ENCODE measurements around the gene NTHL1. TPM values are rescaled to one million over a fixed set of nuclear protein-coding genes. Genes with fewer than 3 reads are reported as not detected.

The NTHL1 gene
- 28.5 TPM for total RNA-seq

DNA sequence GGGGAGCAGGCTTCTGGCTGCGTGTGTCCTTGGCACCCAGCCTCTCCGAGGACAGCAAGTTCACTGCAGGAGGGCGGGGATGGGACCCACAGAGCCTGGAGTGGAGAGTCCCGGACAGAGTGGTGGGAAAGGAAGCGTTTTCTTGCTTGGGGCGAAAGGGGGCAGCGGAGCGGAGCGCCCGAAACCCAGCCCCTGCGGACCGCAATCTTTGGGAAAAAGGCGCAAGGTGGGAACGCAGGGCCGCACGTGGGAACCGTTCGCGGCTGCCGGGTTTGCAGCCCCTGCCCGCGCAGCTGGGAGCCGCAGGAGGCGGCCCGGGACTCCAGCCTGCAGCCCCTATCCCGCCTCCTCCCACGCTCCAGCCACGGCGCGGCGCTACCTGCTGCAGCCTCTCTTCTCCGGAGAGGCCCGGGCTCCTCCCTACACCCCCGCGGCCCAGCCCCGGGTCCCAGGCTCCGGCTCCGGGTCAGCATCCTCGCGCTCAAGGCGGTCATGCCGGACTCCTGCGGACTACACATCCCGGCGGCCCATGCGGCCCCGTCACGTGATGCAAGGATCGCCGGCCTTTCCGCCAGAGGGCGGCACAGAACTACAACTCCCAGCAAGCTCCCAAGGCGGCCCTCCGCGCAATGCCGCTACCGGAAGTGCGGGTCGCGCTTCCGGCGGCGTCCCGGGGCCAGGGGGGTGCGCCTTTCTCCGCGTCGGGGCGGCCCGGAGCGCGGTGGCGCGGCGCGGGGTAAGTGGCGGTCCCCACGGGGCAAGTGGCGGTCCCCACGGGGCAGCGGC, at the start of gene NTHL1, which contains the start of gene TSC2:
TSS of gene NTHL1 (minus strand) at position 505 of the 786 bp plus-strand sequence. CDS start at position 494, 11 bp downstream.
TSS of gene TSC2 (plus strand) at position 656 of the 786 bp plus-strand sequence. CDS start 631 bp downstream, outside the sequence.
- peak within 1 kb of the TSS; percentile 88 to 91 for H3K4me3 ChIP-seq
- no peaks in the 10 kb centered on the region for H3K9me3 ChIP-seq
- peaks cover 50% of the 10 kb centered on the region for H3K4me1 ChIP-seq
- peaks cover 0 to 20% of the 10 kb centered on the region in 2 donors for H3K36me3 ChIP-seq
- H3K27ac ChIP-seq, result peak within 1 kb of the TSS; percentile 80
- DNase-seq (ENCODE audit: extremely low spot score in 2 of 2), result peak in 1 of 2 donors; percentile 97
- TF ChIP-seq, protein P1, sequence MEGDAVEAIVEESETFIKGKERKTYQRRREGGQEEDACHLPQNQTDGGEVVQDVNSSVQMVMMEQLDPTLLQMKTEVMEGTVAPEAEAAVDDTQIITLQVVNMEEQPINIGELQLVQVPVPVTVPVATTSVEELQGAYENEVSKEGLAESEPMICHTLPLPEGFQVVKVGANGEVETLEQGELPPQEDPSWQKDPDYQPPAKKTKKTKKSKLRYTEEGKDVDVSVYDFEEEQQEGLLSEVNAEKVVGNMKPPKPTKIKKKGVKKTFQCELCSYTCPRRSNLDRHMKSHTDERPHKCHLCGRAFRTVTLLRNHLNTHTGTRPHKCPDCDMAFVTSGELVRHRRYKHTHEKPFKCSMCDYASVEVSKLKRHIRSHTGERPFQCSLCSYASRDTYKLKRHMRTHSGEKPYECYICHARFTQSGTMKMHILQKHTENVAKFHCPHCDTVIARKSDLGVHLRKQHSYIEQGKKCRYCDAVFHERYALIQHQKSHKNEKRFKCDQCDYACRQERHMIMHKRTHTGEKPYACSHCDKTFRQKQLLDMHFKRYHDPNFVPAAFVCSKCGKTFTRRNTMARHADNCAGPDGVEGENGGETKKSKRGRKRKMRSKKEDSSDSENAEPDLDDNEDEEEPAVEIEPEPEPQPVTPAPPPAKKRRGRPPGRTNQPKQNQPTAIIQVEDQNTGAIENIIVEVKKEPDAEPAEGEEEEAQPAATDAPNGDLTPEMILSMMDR (IDR thresholded peaks at IDR 0.05), result peak in 2 of 3 experiments; percentile 32 to 58
- peak in 1 of 2 donors; percentile 11 for TF ChIP-seq POLR2A (IDR thresholded peaks at IDR 0.05)
- peak; percentile 76 to 92 for TF ChIP-seq POLR2AphosphoS5 (IDR thresholded peaks at IDR 0.05; ENCODE audit: insufficient read depth in 1 of 2, low read depth in 1 of 2)
- no peaks in the 10 kb centered on the region for H3K27me3 ChIP-seq
- intact Hi-C loops (cut with DNase I), result loop anchor here (10.0 kb wide), 1 partner anchor 893 kb away; the partner anchor contains the start of gene CACNA1H

DNA sequence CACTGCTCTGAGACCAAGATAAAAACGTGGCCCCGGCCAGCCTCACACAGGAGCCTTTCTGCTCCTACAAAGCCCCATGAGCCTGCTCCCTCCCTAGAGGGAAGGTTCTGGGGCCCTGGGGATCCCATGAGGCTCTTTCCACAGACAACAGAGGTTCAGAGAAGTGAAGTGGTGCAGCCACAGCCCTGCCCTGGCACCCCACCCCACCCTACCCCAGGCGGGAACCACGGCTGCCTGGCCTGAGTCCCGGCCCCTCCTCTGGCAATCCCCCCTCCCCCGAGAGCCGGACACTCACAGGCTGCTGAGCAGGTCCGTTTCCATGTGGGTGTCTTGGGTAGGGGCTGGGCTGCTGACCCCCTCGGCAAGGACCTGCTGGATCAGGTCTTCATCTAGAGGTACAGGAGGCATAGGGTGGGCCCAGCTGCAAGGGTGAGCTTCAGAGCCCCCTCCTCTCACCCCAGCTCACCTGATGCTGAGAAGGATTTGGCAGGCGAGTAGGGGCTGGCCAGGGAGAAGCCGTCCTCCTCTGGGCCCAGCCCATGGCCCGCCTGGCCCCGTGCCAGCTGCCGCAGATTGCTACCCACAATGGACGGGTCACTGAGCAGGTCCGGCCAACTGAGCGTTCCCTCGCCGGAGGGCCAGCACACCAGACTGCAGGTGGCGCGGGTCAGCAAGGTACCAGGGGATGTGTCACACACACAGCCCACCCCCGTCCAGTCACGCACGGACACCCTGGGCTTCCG, 49.4 kb upstream of the NTHL1 start:
- Histone ChIP-seq H3K9me3 (no peaks in the 10 kb centered on the region), H3K36me3 (peaks cover 0 to 76% of the 10 kb centered on the region in 2 donors), H3K27me3 (no peaks in the 10 kb centered on the region), H3K4me1 (peaks cover 6% of the 10 kb centered on the region), H3K27ac (no peak overlapping the region), H3K4me3 (no peak overlapping the region)
- intact Hi-C loops (cut with DNase I), result no loop called here
- no peak for TF ChIP-seq POLR2AphosphoS5 (IDR thresholded peaks at IDR 0.05; ENCODE audit: insufficient read depth in 1 of 2, low read depth in 1 of 2)
- no peak for TF ChIP-seq POLR2A (IDR thresholded peaks at IDR 0.05)
- TF ChIP-seq, protein P1 (IDR thresholded peaks at IDR 0.05), result no peak
- no peak for DNase-seq (ENCODE audit: extremely low spot score in 2 of 2)

DNA sequence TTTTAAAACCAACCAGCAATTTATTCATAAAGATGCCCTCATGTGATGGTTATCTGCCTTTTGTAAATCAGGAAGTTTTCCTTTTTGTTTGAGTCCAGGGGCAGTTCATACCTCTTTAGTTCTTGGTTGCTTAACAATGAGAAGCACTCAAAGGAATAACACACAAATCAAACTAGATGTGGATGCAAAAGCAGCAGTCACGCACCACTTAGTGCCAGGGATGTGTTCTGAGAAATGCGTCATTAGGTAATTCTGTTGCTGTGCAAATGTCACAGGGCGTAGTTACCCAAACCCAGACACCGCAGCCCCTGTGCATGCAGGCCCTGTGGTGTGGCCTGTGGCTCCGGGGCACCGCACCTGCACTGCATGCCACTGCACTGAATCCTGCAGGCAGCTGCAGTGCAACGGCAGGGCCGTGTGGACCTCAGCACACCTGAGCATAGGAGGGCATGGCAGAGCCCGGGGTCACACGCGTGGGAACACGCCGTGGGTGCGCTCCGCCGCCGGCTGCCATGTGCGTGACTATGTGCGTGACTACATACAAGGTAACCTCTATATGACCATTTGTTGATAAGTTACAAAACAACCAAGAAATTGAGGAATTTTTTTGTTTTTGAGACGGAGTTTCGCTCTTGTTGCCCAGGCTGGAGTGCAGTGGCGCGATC, 48.4 kb upstream of the NTHL1 start:
- H3K9me3 ChIP-seq, result no peaks in the 10 kb centered on the region
- peaks cover 13% of the 10 kb centered on the region for H3K4me1 ChIP-seq
- peaks cover 0 to 78% of the 10 kb centered on the region in 2 donors for H3K36me3 ChIP-seq
- no peaks in the 10 kb centered on the region for H3K27me3 ChIP-seq
- no peak for DNase-seq (ENCODE audit: extremely low spot score in 2 of 2)
- H3K4me3 ChIP-seq, result no peak overlapping the region
- no peak overlapping the region for H3K27ac ChIP-seq
- no peak for TF ChIP-seq POLR2AphosphoS5 (IDR thresholded peaks at IDR 0.05; ENCODE audit: insufficient read depth in 1 of 2, low read depth in 1 of 2)
- TF ChIP-seq, protein P1 (IDR thresholded peaks at IDR 0.05), result no peak
- no peak for TF ChIP-seq POLR2A (IDR thresholded peaks at IDR 0.05)
- intact Hi-C loops (cut with DNase I), result no loop called here

DNA sequence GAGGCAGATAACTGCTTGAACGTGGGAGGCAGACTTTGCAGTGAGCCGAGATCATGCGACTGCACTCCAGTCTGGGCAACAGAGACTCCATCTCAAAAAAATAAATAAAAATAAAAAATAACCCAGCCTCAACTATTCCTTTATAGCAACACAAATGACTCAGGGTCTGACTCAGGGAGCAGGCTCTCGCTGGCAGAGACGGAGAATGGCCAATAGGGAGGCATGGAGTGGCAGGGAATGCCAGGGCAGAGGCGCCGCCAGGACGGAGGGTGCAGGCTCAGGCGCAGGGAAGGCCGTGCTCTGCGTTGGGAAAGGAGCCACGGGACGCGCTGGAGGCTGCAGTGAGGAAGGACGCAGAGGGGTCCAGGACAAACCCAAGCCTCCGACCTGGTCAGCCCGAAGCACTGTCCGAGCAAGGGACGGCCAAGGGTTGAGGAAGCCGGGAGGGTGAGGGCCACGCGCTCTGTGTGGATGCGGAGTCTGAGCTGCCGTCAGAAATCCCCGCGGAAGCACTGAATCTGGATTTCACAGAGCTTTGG, 47.8 kb upstream of the NTHL1 start:
- Histone ChIP-seq H3K27me3 (no peaks in the 10 kb centered on the region), H3K4me3 (no peak overlapping the region), H3K9me3 (no peaks in the 10 kb centered on the region), H3K4me1 (peaks cover 13% of the 10 kb centered on the region), H3K36me3 (peaks cover 0 to 80% of the 10 kb centered on the region in 2 donors), H3K27ac (no peak overlapping the region)
- TF ChIP-seq POLR2AphosphoS5 (IDR thresholded peaks at IDR 0.05; ENCODE audit: insufficient read depth in 1 of 2, low read depth in 1 of 2), result no peak
- no peak for DNase-seq (ENCODE audit: extremely low spot score in 2 of 2)
- intact Hi-C loops (cut with DNase I), result no loop called here

DNA sequence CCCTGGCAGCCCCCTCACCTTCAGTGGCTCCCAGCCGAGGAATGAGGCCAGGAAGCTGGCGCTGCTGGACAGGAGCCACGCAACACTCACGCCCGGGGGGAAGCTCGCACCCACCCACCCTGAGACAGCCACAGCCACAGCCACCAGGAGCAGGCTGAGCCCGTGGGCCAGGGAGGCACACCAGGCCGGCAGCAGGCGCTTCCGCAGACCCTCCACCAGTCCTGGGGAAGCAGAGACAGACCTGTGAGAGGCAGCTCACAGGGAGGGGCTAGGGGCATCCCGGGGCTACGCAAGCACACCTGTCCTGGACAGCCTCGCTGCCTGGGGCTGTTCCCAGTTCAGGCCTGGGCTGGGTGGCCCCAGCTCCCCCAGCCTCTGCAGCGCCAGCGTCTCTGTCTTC, 46.2 kb upstream of the NTHL1 start:
- Histone ChIP-seq H3K9me3 (no peaks in the 10 kb centered on the region), H3K27ac (no peak overlapping the region), H3K36me3 (peaks cover 0 to 70% of the 10 kb centered on the region in 2 donors), H3K4me1 (peaks cover 17% of the 10 kb centered on the region), H3K27me3 (no peaks in the 10 kb centered on the region), H3K4me3 (no peak overlapping the region)
- DNase-seq (ENCODE audit: extremely low spot score in 2 of 2), result no peak
- intact Hi-C loops (cut with DNase I), result no loop called here
- TF ChIP-seq, protein P1 (IDR thresholded peaks at IDR 0.05), result no peak
- TF ChIP-seq POLR2A (IDR thresholded peaks at IDR 0.05) (no peak), POLR2AphosphoS5 (IDR thresholded peaks at IDR 0.05; ENCODE audit: insufficient read depth in 1 of 2, low read depth in 1 of 2) (no peak)

All from vagina (tissue), 2 donors.